GM19238 (cell line): Measurements from ENCODE around the gene COL13A1.

ENCODE experiments used
- DNase-seq: peaks from one replicate; pipeline ENCODE4 v3.0.0; 2011; ENCODE audit warnings: low spot score; ENCODE audit not compliant: insufficient read length

COL13A1 gene

GRCh38 chr10:69963178-69963834 lies 161.6 kb downstream of the COL13A1 start:
- DNase-seq = no peak

GRCh38 chr10:69963835-69964710 lies 162.4 kb downstream of the COL13A1 start:
- DNase-seq = no peak

- no peak for DNase-seq
These were observed 163.4 kb downstream of the COL13A1 start for GRCh38 chr10:69965086-69965485.

- no peak for DNase-seq
These were observed 164.4 kb downstream of the COL13A1 start for GRCh38 chr10:69965919-69966662.

- no peak for DNase-seq
These were observed 167.1 kb downstream of the COL13A1 start for GRCh38 chr10:69968830-69969229.

GRCh38 chr10:69969977-69970376 lies 168.3 kb downstream of the COL13A1 start:
- DNase-seq = no peak

GRCh38 chr10:69972981-69973397 lies 171.3 kb downstream of the COL13A1 start:
- no peak for DNase-seq

- no peak for DNase-seq
These were observed 172.0 kb downstream of the COL13A1 start for GRCh38 chr10:69973678-69974077.

GRCh38 chr10:69974551-69975155 lies 172.9 kb downstream of the COL13A1 start:
- DNase-seq = no peak

- no peak for DNase-seq
These were observed 175.3 kb downstream of the COL13A1 start for GRCh38 chr10:69976795-69977546.

GRCh38 chr10:69979174-69979573 lies 177.5 kb downstream of the COL13A1 start:
- no peak for DNase-seq

GRCh38 chr10:69980672-69981071 lies 179.0 kb downstream of the COL13A1 start:
- no peak for DNase-seq

GRCh38 chr10:69988094-69988493 lies 186.4 kb downstream of the COL13A1 start:
- DNase-seq = no peak

- no peak for DNase-seq
These were observed 189.4 kb downstream of the COL13A1 start for GRCh38 chr10:69991151-69991550.

- DNase-seq = peak; percentile 9
These were observed 192.6 kb downstream of the COL13A1 start for GRCh38 chr10:69994262-69994661.

GRCh38 chr10:69996611-69997010 lies 194.9 kb downstream of the COL13A1 start:
- no peak for DNase-seq

GRCh38 chr10:70000262-70000661 lies 198.6 kb downstream of the COL13A1 start:
- no peak for DNase-seq

- DNase-seq = no peak
These were observed 205.6 kb downstream of the COL13A1 start for GRCh38 chr10:70007116-70007820.
